ENCODE data around the gene MED29. TPM values are rescaled to one million over a fixed set of nuclear protein-coding genes. Genes with fewer than 3 reads are reported as not detected.

Gene MED29
- total RNA-seq, 6 experiments from 2014 or later, result 19.4 to 38.1 (median 24.1) TPM

DNA sequence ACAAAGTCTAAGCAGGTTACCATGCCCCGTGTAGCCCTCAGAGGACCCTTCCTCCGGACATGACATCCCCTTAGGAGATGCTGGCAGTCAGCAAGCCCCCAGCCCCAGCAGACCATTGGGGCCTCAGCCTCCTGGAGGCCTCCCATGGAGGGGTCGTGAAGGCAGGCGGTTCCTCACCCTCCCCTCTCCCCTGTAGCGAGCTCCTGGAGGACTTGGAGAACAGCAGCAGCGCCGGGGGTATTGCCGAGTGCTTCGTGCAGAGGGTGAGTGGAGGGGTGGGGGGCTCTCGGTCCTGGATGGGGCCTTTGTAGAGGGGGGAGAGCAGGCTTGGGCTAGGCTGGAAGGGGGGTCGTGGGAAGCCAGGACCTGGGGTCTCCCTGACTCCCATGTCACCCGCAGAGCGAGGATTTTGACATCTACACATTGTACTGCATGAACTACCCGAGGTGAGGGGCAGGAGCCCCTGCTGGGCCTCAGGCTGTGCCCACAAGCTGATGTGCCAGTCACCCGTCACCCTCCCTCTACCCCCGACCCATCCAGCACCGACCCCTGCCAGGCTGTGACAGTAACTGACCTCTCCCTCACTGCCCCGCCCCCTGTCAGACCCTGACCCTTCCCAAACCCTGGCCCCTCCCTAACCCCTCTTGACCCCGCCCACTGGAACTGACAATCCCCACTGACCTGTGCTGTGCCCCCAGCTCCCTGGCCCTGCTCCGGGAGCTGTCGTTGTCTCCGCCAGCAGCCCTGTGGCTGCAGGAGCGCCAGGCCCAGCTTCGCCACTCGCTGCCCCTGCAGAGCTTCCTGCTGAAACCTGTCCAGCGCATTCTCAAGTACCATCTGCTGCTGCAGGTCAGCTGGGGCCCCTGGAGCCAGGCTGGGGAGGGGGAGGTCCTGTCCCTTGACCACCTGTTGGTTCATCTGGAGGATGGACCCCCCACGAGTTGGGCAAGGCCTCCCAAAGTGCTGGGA lies 25.3 kb downstream of the MED29 start:
- peaks cover 0 to 9% (median 0%) of the 10 kb centered on the region in 4 donors for H3K4me1 ChIP-seq
- no peak overlapping the region for H3K4me3 ChIP-seq
- intact Hi-C loops (cut with DNase I), result no loop called here
- no peak for TF ChIP-seq POLR2A (IDR thresholded peaks at IDR 0.05)
- TF ChIP-seq, protein P1, sequence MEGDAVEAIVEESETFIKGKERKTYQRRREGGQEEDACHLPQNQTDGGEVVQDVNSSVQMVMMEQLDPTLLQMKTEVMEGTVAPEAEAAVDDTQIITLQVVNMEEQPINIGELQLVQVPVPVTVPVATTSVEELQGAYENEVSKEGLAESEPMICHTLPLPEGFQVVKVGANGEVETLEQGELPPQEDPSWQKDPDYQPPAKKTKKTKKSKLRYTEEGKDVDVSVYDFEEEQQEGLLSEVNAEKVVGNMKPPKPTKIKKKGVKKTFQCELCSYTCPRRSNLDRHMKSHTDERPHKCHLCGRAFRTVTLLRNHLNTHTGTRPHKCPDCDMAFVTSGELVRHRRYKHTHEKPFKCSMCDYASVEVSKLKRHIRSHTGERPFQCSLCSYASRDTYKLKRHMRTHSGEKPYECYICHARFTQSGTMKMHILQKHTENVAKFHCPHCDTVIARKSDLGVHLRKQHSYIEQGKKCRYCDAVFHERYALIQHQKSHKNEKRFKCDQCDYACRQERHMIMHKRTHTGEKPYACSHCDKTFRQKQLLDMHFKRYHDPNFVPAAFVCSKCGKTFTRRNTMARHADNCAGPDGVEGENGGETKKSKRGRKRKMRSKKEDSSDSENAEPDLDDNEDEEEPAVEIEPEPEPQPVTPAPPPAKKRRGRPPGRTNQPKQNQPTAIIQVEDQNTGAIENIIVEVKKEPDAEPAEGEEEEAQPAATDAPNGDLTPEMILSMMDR (IDR thresholded peaks at IDR 0.05), result no peak
- WGBS (ENCODE audit: insufficient coverage, low coverage, low lambda C conversion rate, missing lambda C conversion rate), result 60% methylated on average over 2 of the region's 27 CpGs
- H3K27me3 ChIP-seq, result no peaks in the 10 kb centered on the region
- DNase-seq (no peak), ATAC-seq (no peak)
- no peak overlapping the region for H3K27ac ChIP-seq
- no peaks in the 10 kb centered on the region for H3K36me3 ChIP-seq
- no peaks in the 10 kb centered on the region for H3K9me3 ChIP-seq

DNA sequence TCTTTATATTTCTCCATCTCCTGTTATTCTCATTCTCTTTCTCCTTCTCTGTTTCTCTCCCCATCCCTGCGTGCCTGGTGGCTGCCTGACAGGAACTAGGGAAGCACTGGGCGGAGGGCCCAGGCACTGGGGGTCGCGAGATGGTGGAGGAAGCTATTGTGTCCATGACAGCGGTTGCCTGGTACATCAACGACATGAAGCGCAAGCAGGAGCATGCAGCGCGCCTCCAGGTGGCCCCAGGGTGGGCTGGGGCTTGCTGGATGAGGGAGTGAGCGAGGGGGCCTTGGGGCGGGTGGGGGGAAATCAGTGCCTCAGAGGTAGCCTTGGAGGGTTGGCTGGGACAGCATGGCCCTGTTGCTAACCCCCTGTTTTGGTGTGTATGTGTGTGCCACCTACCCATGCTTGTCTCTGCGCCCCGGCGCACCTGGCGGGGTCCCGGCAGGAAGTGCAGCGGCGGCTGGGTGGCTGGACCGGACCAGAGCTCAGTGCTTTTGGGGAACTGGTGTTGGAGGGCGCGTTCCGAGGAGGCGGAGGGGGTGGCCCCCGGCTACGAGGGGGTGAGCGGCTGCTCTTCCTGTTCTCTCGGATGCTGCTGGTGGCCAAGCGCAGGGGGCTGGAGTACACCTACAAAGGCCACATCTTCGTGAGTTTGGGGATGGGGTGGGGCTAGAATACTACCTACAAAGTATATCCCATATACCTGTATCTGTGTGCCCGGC lies 26.4 kb downstream of the MED29 start:
- peaks cover 0 to 5% (median 0%) of the 10 kb centered on the region in 4 donors for H3K4me1 ChIP-seq
- no peaks in the 10 kb centered on the region for H3K9me3 ChIP-seq
- ATAC-seq (no peak), DNase-seq (no peak)
- no peak for TF ChIP-seq POLR2A (IDR thresholded peaks at IDR 0.05)
- TF ChIP-seq, protein P1 (IDR thresholded peaks at IDR 0.05), result no peak
- intact Hi-C loops (cut with DNase I), result no loop called here
- H3K27me3 ChIP-seq, result no peaks in the 10 kb centered on the region
- WGBS (ENCODE audit: insufficient coverage, low coverage, low lambda C conversion rate, missing lambda C conversion rate), result 92% methylated on average over 12 of the region's 30 CpGs
- no peak overlapping the region for H3K27ac ChIP-seq
- H3K36me3 ChIP-seq, result no peaks in the 10 kb centered on the region
- H3K4me3 ChIP-seq, result no peak overlapping the region

DNA sequence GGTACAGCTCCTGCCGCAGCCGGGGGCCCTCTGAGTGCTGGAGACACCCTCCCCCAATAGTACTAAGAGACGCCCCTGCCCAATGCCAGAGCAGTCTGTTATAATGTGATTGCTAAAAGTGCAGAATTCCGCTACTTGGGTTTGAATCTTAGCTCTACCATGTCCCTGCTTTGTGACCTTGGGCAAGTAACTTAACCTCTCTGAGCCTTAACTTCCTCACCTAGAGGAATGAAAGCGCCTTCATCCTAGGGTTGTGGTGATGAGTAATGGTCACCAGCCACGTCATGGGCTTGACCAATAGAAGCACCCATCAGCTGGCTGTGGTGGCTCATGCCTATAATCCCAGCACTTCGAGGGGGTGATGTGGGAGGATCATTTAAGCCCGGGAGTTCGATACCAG lies 27.8 kb downstream of the MED29 start:
- WGBS (ENCODE audit: insufficient coverage, low coverage, low lambda C conversion rate, missing lambda C conversion rate), result 72% methylated on average over 3 of the region's 9 CpGs
- ATAC-seq, result no peak
- no peak for DNase-seq
- TF ChIP-seq, protein P1 (IDR thresholded peaks at IDR 0.05), result no peak
- no peak for TF ChIP-seq POLR2A (IDR thresholded peaks at IDR 0.05)
- Histone ChIP-seq H3K27me3 (no peaks in the 10 kb centered on the region), H3K4me3 (no peak overlapping the region), H3K4me1 (no peaks in the 10 kb centered on the region), H3K9me3 (no peaks in the 10 kb centered on the region), H3K36me3 (no peaks in the 10 kb centered on the region), H3K27ac (no peak overlapping the region)
- intact Hi-C loops (cut with DNase I), result no loop called here

DNA sequence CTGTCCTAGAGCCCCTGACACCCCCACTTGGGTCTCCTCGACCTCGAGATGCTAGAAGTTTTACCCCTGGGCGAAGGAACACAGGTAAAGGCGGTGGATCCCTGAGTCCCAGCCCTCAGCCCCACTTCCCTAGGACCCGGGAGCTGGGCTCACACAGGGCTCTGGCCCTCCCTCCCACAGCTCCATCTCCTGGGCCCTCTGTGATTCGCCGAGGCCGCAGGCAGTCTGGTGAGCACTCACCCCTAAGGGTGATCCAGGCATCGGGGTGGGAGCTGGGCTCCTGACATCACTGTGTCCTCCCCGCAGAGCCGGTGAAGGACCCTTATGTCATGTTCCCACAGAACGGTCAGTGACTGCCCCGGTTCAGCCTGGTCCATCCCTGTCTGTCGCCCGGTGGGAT lies 29.6 kb downstream of the MED29 start:
- no peaks in the 10 kb centered on the region for H3K36me3 ChIP-seq
- H3K27me3 ChIP-seq, result no peaks in the 10 kb centered on the region
- no peaks in the 10 kb centered on the region for H3K9me3 ChIP-seq
- H3K27ac ChIP-seq, result no peak overlapping the region
- H3K4me3 ChIP-seq, result no peak overlapping the region
- TF ChIP-seq, protein P1 (IDR thresholded peaks at IDR 0.05), result no peak
- no peak for TF ChIP-seq POLR2A (IDR thresholded peaks at IDR 0.05)
- DNase-seq (no peak), ATAC-seq (no peak)
- no peaks in the 10 kb centered on the region for H3K4me1 ChIP-seq
- intact Hi-C loops (cut with DNase I), result no loop called here
- WGBS (ENCODE audit: insufficient coverage, low coverage, low lambda C conversion rate, missing lambda C conversion rate), result 58% methylated on average over 2 of the region's 15 CpGs
